ENCODE results near the gene CLDN14. TPM values are rescaled to one million over a fixed set of nuclear protein-coding genes. Genes with fewer than 3 reads are reported as not detected.

CLDN14 gene
- total and polyA plus RNA-seq, 2 experiments from 2014 or later: not detected

- H3K27ac ChIP-seq (ENCODE audit: low read depth): no peak overlapping the region
- TF ChIP-seq ZNF331 (CRISPR knock-in tag; IDR thresholded peaks at IDR 0.05; ENCODE audit: low read depth) (no peak), NANOG (IDR thresholded peaks at IDR 0.05; ENCODE audit: borderline replicate concordance) (no peak), STAT1 (IDR thresholded peaks at IDR 0.05; ENCODE audit: unreplicated experiment) (no peak), EZH2phosphoT487 (IDR thresholded peaks at IDR 0.05; ENCODE audit: unreplicated experiment) (no peak), ETS1 (IDR thresholded peaks at IDR 0.05) (no peak), POLR2AphosphoS5 (IDR thresholded peaks at IDR 0.05; ENCODE audit: low read depth) (no peak), EZH2 (IDR thresholded peaks at IDR 0.05; ENCODE audit: low read depth, unreplicated experiment) (no peak), CREB1 (CRISPR knock-in tag; IDR thresholded peaks at IDR 0.05; ENCODE audit: low read depth) (no peak)
These were observed 28.4 kb downstream of the CLDN14 start for GRCh38 chr21:36451506-36451905.

GRCh38 chr21:36450511-36450910, 29.4 kb downstream of the CLDN14 start:
- Histone ChIP-seq H3K9me2 (ENCODE audit: insufficient read depth) (no peaks in the 10 kb centered on the region), H3K27me3 (ENCODE audit: insufficient read depth) (no peaks in the 10 kb centered on the region), H4K20me1 (replicated peaks; ENCODE audit: insufficient read depth) (no peaks in the 10 kb centered on the region), H3F3A (replicated peaks; ENCODE audit: low read depth) (no peaks in the 10 kb centered on the region), H3K4me3 (no peak overlapping the region), H3K4me2 (no peak overlapping the region), H3K79me2 (replicated peaks; ENCODE audit: insufficient read depth) (no peaks in the 10 kb centered on the region), H3K27ac (ENCODE audit: low read depth) (no peak overlapping the region), H3K4me1 (ENCODE audit: insufficient read depth) (peaks cover 13% of the 10 kb centered on the region), H2AFZ (no peak overlapping the region), H3K36me3 (ENCODE audit: insufficient read depth) (no peaks in the 10 kb centered on the region)
- H3K27ac Mint-ChIP-seq: no peak overlapping the region
- DNase-seq (ENCODE audit: low spot score): no peak
- H3K9me3 Mint-ChIP-seq: no peaks in the 10 kb centered on the region
- H3K27me3 Mint-ChIP-seq (ENCODE audit: insufficient read depth, low read depth, poor library complexity): peaks cover 6% of the 10 kb centered on the region
- no peak for TF ChIP-seq ZNF331 (CRISPR knock-in tag; IDR thresholded peaks at IDR 0.05; ENCODE audit: low read depth)
- no peak for TF ChIP-seq JUNB (IDR thresholded peaks at IDR 0.05; ENCODE audit: unreplicated experiment)
- TF ChIP-seq EZH2 (IDR thresholded peaks at IDR 0.05; ENCODE audit: low read depth, unreplicated experiment): no peak
- no peak for TF ChIP-seq ZNF114 (CRISPR knock-in tag; IDR thresholded peaks at IDR 0.05)
- TF ChIP-seq, protein P1, sequence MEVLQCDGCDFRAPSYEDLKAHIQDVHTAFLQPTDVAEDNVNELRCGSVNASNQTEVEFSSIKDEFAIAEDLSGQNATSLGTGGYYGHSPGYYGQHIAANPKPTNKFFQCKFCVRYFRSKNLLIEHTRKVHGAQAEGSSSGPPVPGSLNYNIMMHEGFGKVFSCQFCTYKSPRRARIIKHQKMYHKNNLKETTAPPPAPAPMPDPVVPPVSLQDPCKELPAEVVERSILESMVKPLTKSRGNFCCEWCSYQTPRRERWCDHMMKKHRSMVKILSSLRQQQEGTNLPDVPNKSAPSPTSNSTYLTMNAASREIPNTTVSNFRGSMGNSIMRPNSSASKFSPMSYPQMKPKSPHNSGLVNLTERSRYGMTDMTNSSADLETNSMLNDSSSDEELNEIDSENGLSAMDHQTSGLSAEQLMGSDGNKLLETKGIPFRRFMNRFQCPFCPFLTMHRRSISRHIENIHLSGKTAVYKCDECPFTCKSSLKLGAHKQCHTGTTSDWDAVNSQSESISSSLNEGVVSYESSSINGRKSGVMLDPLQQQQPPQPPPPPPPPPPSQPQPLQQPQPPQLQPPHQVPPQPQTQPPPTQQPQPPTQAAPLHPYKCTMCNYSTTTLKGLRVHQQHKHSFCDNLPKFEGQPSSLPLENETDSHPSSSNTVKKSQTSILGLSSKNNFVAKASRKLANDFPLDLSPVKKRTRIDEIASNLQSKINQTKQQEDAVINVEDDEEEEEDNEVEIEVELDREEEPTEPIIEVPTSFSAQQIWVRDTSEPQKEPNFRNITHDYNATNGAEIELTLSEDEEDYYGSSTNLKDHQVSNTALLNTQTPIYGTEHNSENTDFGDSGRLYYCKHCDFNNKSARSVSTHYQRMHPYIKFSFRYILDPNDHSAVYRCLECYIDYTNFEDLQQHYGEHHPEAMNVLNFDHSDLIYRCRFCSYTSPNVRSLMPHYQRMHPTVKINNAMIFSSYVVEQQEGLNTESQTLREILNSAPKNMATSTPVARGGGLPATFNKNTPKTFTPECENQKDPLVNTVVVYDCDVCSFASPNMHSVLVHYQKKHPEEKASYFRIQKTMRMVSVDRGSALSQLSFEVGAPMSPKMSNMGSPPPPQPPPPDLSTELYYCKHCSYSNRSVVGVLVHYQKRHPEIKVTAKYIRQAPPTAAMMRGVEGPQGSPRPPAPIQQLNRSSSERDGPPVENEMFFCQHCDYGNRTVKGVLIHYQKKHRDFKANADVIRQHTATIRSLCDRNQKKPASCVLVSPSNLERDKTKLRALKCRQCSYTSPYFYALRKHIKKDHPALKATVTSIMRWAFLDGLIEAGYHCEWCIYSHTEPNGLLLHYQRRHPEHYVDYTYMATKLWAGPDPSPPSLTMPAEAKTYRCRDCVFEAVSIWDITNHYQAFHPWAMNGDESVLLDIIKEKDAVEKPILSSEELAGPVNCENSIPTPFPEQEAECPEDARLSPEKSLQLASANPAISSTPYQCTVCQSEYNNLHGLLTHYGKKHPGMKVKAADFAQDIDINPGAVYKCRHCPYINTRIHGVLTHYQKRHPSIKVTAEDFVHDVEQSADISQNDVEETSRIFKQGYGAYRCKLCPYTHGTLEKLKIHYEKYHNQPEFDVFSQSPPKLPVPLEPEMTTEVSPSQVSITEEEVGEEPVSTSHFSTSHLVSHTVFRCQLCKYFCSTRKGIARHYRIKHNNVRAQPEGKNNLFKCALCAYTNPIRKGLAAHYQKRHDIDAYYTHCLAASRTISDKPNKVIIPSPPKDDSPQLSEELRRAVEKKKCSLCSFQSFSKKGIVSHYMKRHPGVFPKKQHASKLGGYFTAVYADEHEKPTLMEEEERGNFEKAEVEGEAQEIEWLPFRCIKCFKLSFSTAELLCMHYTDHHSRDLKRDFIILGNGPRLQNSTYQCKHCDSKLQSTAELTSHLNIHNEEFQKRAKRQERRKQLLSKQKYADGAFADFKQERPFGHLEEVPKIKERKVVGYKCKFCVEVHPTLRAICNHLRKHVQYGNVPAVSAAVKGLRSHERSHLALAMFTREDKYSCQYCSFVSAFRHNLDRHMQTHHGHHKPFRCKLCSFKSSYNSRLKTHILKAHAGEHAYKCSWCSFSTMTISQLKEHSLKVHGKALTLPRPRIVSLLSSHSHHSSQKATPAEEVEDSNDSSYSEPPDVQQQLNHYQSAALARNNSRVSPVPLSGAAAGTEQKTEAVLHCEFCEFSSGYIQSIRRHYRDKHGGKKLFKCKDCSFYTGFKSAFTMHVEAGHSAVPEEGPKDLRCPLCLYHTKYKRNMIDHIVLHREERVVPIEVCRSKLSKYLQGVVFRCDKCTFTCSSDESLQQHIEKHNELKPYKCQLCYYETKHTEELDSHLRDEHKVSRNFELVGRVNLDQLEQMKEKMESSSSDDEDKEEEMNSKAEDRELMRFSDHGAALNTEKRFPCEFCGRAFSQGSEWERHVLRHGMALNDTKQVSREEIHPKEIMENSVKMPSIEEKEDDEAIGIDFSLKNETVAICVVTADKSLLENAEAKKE (CRISPR knock-in tag; IDR thresholded peaks at IDR 0.05): no peak
- no peaks in the 10 kb centered on the region for H3K36me3 Mint-ChIP-seq (ENCODE audit: low read depth)
- ATAC-seq: no peak
- H3K4me3 Mint-ChIP-seq: no peak overlapping the region
- H3K4me1 Mint-ChIP-seq: peaks cover 20% of the 10 kb centered on the region

More at GRCh38 chr21:36451506-36451905, 28.4 kb downstream of the CLDN14 start:
- no peak overlapping the region for H3K4me3 ChIP-seq
- H4K20me1 ChIP-seq (replicated peaks; ENCODE audit: insufficient read depth): no peaks in the 10 kb centered on the region
- Mint-ChIP-seq H3K27me3 (ENCODE audit: insufficient read depth, low read depth, poor library complexity) (peaks cover 5% of the 10 kb centered on the region), H3K9me3 (no peaks in the 10 kb centered on the region), H3K4me1 (peaks cover 18% of the 10 kb centered on the region), H3K27ac (no peak overlapping the region), H3K36me3 (ENCODE audit: low read depth) (no peaks in the 10 kb centered on the region), H3K4me3 (no peak overlapping the region)
- no peak for ATAC-seq
- no peaks in the 10 kb centered on the region for H3K36me3 ChIP-seq (ENCODE audit: insufficient read depth)
- no peak overlapping the region for H3K4me2 ChIP-seq
- no peaks in the 10 kb centered on the region for H3K9me2 ChIP-seq (ENCODE audit: insufficient read depth)
- DNase-seq (ENCODE audit: low spot score): no peak
- no peaks in the 10 kb centered on the region for H3K27me3 ChIP-seq (ENCODE audit: insufficient read depth)
- H2AFZ ChIP-seq: no peak overlapping the region
- no peaks in the 10 kb centered on the region for H3K79me2 ChIP-seq (replicated peaks; ENCODE audit: insufficient read depth)
- H3F3A ChIP-seq (replicated peaks; ENCODE audit: low read depth): no peaks in the 10 kb centered on the region
- peaks cover 13% of the 10 kb centered on the region for H3K4me1 ChIP-seq (ENCODE audit: insufficient read depth)
